ENCODE results near the gene TNIP1. TPM values are rescaled to one million over a fixed set of nuclear protein-coding genes. Genes with fewer than 3 reads are reported as not detected.

Gene TNIP1
- polyA plus RNA-seq, 1 donor from 2014 or later: 78.3 TPM

DNA sequence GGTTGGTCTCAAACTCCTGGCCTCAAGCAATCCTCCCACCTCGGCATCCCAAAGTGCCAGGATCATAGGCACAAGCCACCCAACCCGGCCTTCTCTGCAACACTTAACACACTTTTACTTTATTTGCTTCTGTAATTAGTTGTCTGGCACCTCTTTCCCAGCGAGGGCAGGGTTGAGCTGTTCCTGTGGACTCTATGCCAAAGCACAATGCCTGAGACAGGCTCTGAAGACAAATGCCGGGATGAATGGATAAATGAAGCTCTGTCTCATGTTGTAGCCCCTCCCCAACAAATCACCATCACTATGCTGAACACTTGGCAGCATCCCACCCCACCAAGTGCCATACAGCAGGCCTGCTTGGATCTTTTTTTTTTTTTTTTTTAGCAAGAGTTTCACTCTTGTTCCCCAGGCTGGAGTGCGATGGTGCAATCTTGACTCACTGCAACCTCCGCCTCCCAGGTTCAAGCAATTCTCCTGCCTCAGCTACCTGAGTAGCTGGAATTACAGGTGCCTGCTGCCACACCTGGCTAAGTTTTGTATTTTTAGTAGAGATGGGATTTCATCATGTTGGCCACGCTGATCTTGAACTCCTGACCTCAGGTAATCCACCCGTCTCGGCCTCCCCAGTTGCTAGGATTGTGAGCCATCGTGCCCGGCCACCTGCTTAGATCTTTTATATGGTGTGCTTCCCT lies 39.1 kb downstream of the TNIP1 start:
- no peaks in the 10 kb centered on the region for H3K27me3 Mint-ChIP-seq
- H3K4me3 Mint-ChIP-seq: no peak overlapping the region
- H3K9me3 Mint-ChIP-seq: no peaks in the 10 kb centered on the region
- H3K4me1 Mint-ChIP-seq: peaks cover 0 to 3% (median 0%) of the 10 kb centered on the region in 3 donors
- no peak overlapping the region for H3K27ac Mint-ChIP-seq
- H3K36me3 Mint-ChIP-seq: peaks cover 20% of the 10 kb centered on the region

- H3K9me3 Mint-ChIP-seq: no peaks in the 10 kb centered on the region
- H3K27me3 Mint-ChIP-seq: no peaks in the 10 kb centered on the region
- H3K27ac Mint-ChIP-seq: no peak overlapping the region
- H3K4me3 Mint-ChIP-seq: no peak overlapping the region
- H3K36me3 Mint-ChIP-seq: peaks cover 16% of the 10 kb centered on the region
- H3K4me1 Mint-ChIP-seq: peaks cover 0 to 2% (median 0%) of the 10 kb centered on the region in 3 donors
These were observed 40.6 kb downstream of the TNIP1 start for GRCh38 chr5:151040211-151040747.

- peaks cover 15% of the 10 kb centered on the region for H3K36me3 Mint-ChIP-seq
These were observed 41.2 kb downstream of the TNIP1 start for GRCh38 chr5:151039665-151040064.

DNA sequence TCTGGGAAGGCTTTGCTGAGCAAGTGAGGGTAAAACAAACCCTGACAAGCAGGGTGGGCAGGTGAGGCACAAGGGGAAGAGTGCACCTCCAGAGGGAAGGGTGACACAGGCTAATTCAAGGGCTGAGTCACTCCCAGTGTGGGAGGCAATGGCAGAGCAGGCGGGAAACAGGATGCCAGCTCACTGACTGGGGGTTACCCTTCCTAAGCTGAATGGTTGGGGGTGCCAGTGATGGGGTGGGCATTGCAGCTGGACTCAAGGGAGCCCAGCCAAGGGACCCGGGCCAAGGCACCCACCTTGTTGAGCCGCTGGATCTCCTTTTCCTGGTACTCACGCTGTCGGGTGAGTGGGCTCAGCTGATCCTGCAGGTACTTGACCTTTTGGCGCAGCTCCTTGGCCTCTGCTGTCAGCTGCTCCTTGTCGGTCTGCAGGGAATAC lies 42.0 kb downstream of the TNIP1 start:
- no peaks in the 10 kb centered on the region for H3K27me3 Mint-ChIP-seq
- H3K27ac Mint-ChIP-seq: no peak overlapping the region
- no peak overlapping the region for H3K4me3 Mint-ChIP-seq
- peaks cover 0 to 2% (median 0%) of the 10 kb centered on the region in 3 donors for H3K4me1 Mint-ChIP-seq
- no peaks in the 10 kb centered on the region for H3K9me3 Mint-ChIP-seq
- peaks cover 16% of the 10 kb centered on the region for H3K36me3 Mint-ChIP-seq

More at GRCh38 chr5:151039665-151040064, 41.2 kb downstream of the TNIP1 start:
- H3K9me3 Mint-ChIP-seq: no peaks in the 10 kb centered on the region
- H3K27ac Mint-ChIP-seq: no peak overlapping the region
- no peaks in the 10 kb centered on the region for H3K27me3 Mint-ChIP-seq
- no peak overlapping the region for H3K4me3 Mint-ChIP-seq
- H3K4me1 Mint-ChIP-seq: peaks cover 0 to 2% (median 0%) of the 10 kb centered on the region in 3 donors

- Mint-ChIP-seq H3K4me3 (no peak overlapping the region), H3K36me3 (peaks cover 16% of the 10 kb centered on the region), H3K9me3 (no peaks in the 10 kb centered on the region), H3K4me1 (peaks cover 0 to 2% (median 0%) of the 10 kb centered on the region in 3 donors), H3K27me3 (no peaks in the 10 kb centered on the region), H3K27ac (no peak overlapping the region)
These were observed 42.5 kb downstream of the TNIP1 start for GRCh38 chr5:151038412-151038745.

GRCh38 chr5:151037561-151038411 lies 43.0 kb downstream of the TNIP1 start:
- Mint-ChIP-seq H3K27me3 (no peaks in the 10 kb centered on the region), H3K4me3 (no peak overlapping the region), H3K4me1 (peaks cover 0 to 2% (median 0%) of the 10 kb centered on the region in 3 donors), H3K36me3 (peaks cover 16% of the 10 kb centered on the region), H3K9me3 (no peaks in the 10 kb centered on the region), H3K27ac (peak overlapping the region in 1 of 3 donors; percentile 53)

DNA sequence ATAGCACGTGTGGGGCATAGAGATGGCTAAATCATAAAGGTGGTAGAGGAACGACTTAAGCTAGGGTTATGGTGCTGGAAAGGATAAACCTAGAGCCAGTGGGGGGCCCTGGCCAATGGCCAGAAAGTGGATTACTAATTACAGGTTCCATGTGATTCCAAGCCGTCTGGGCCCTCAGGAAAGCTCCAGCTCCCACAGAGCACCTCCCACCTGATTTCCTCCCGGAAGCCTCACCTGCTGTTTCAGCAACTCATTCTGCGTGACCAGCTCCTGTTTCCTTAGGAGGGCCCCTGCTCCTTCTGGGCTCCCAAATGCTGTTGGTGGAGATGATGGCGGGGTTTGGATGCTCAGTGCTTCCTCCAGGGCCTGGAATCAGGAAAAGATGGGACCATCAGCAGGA lies 44.3 kb downstream of the TNIP1 start:
- H3K27ac Mint-ChIP-seq: no peak overlapping the region
- H3K27me3 Mint-ChIP-seq: no peaks in the 10 kb centered on the region
- H3K9me3 Mint-ChIP-seq: no peaks in the 10 kb centered on the region
- H3K4me1 Mint-ChIP-seq: peaks cover 0 to 2% (median 0%) of the 10 kb centered on the region in 3 donors
- H3K36me3 Mint-ChIP-seq: peaks cover 21% of the 10 kb centered on the region
- no peak overlapping the region for H3K4me3 Mint-ChIP-seq

DNA sequence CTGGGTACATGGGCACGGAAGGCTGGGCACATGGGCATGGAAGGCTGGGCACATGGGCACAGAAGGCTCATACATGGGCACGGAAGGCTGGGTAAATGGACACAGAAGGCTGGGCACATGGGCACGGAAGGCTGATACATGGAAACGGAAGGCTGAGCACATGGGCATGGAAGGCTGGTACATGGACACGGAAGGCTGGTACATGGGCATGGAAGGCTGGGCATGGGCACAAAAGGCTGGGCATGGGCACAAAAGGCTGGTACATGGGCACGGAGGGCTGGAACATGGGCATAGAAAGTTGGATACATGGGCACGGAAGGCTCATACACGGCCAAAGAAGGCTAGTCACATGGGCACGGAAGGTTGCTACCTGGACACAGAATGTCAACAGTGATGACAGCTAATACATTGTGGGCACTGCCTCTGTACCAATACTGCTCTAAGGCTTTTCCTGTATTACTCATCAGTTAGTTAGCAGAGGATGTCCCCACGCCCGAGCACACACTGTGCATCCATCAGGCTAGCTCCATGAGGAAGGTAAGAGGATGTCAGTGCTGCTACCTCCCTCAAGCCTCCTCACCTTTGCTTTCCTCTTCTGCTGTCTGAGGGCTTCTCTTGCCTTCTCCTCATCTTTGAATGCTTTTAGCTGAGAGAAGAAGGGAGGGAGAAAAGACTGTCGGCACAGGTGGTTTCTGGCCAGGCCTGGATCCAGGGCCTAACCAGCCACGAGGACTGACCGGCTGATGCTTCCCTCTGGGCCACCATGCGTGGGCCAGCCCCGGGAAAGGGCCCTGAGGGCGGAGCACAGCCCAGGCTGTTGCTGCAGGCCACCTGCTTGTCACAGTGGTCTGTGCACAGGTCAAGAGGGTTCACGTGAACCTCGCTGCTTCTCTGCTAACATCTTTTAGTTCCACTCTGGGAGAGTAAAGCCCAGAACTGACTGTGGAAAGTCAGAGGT lies 46.1 kb downstream of the TNIP1 start:
- H3K27ac Mint-ChIP-seq: peak overlapping the region in 1 of 3 donors; percentile 31
- H3K27me3 Mint-ChIP-seq: no peaks in the 10 kb centered on the region
- peaks cover 0 to 2% (median 0%) of the 10 kb centered on the region in 3 donors for H3K4me1 Mint-ChIP-seq
- no peaks in the 10 kb centered on the region for H3K9me3 Mint-ChIP-seq
- peaks cover 18% of the 10 kb centered on the region for H3K36me3 Mint-ChIP-seq
- H3K4me3 Mint-ChIP-seq: no peak overlapping the region

DNA sequence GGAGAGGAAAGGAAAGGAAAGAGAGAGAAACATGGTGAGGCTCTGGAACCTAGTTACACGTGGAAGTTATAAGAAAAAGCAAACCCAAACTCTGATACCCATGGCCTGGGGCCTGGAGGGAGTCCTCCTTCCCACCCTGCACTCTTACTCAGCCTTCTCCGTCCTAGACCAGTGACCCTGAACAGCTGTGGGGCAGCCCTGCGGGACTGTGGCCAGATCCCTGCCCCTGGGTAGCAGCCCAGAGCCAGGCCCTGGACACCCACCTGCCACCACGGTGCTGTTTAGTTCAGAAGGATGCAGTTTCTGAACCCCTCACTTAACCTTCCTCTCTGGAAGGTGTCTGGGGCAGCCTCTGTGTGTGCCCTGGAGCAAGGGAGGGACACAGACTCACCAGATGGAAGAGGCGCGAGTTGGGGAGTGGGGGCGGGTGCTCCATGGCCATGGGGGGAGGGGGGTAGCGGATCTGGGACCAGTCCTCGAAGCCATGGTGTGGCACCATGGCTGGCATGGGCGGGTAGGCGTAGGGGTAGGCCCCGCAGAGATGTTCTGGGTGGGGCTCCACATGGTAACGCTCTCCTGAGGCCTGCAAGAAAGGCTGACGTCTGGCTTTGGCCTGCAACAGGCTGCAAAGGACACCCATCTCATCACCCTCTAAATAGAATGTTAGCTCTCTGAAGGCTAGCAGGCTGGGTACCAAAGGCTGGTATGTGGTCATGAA lies 47.5 kb downstream of the TNIP1 start:
- Mint-ChIP-seq H3K4me3 (peak overlapping the region in 1 of 4 donors; percentile 27), H3K4me1 (no peaks in the 10 kb centered on the region), H3K27ac (no peak overlapping the region), H3K9me3 (no peaks in the 10 kb centered on the region), H3K36me3 (peaks cover 15% of the 10 kb centered on the region), H3K27me3 (no peaks in the 10 kb centered on the region)

GRCh38 chr5:151031554-151031953 lies 49.3 kb downstream of the TNIP1 start:
- H3K27me3 Mint-ChIP-seq: no peaks in the 10 kb centered on the region

DNA sequence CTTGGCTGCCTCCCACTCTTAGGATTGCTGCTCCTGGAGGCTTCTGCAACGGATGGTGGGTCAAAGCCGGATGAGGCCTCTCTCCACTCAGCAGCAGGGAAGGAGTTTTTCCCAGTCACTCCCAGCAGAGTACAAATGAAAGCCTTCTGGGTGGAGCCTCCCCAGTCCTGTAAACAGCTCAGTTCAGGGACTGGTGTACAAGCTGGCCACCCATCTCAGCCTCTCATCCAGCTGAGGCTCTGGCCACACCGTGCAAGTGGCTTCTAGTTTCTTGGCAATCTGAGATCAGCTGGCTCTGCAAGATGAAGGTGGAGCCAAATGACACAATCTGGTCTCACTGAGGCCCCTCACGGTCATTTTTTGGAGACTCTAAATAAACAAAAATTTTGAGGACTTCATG lies 50.5 kb downstream of the TNIP1 start:
- H3K4me3 Mint-ChIP-seq: no peak overlapping the region
- peaks cover 15% of the 10 kb centered on the region for H3K36me3 Mint-ChIP-seq
- H3K4me1 Mint-ChIP-seq: no peaks in the 10 kb centered on the region
- H3K27me3 Mint-ChIP-seq: no peaks in the 10 kb centered on the region
- no peaks in the 10 kb centered on the region for H3K9me3 Mint-ChIP-seq
- no peak overlapping the region for H3K27ac Mint-ChIP-seq

More at GRCh38 chr5:151031554-151031953, 49.3 kb downstream of the TNIP1 start:
- peaks cover 13% of the 10 kb centered on the region for H3K36me3 Mint-ChIP-seq
- no peak overlapping the region for H3K4me3 Mint-ChIP-seq
- no peaks in the 10 kb centered on the region for H3K9me3 Mint-ChIP-seq
- no peaks in the 10 kb centered on the region for H3K4me1 Mint-ChIP-seq
- peak overlapping the region in 1 of 3 donors; percentile 91 for H3K27ac Mint-ChIP-seq

GRCh38 chr5:151030056-151030336 lies 50.8 kb downstream of the TNIP1 start:
- no peak overlapping the region for H3K27ac Mint-ChIP-seq
- no peaks in the 10 kb centered on the region for H3K4me1 Mint-ChIP-seq
- H3K36me3 Mint-ChIP-seq: peaks cover 17% of the 10 kb centered on the region
- no peaks in the 10 kb centered on the region for H3K27me3 Mint-ChIP-seq
- H3K9me3 Mint-ChIP-seq: no peaks in the 10 kb centered on the region
- no peak overlapping the region for H3K4me3 Mint-ChIP-seq

- Mint-ChIP-seq H3K36me3 (peaks cover 16% of the 10 kb centered on the region), H3K4me3 (no peak overlapping the region), H3K4me1 (no peaks in the 10 kb centered on the region), H3K27ac (no peak overlapping the region), H3K27me3 (no peaks in the 10 kb centered on the region), H3K9me3 (no peaks in the 10 kb centered on the region)
These were observed 51.4 kb downstream of the TNIP1 start for GRCh38 chr5:151029179-151030055.

Measured in IgD-negative memory B cell (primary cell).